PFSK-1 (cell line): ENCODE results near the gene SLC38A8.

Experiments
- POLR2AphosphoS5 ChIP-seq: IDR thresholded peaks from 2 replicates; pipeline ENCODE4 v1.6.1; 2012; ENCODE audit warnings: low read depth, mild to moderate bottlenecking, control low read depth, low read length, moderate library complexity
- SIN3A ChIP-seq: IDR thresholded peaks from 2 replicates; pipeline ENCODE4 v1.6.1; 2012; ENCODE audit warnings: mild to moderate bottlenecking, low read length, moderate library complexity, borderline replicate concordance; ENCODE audit not compliant: insufficient read depth

DNA sequence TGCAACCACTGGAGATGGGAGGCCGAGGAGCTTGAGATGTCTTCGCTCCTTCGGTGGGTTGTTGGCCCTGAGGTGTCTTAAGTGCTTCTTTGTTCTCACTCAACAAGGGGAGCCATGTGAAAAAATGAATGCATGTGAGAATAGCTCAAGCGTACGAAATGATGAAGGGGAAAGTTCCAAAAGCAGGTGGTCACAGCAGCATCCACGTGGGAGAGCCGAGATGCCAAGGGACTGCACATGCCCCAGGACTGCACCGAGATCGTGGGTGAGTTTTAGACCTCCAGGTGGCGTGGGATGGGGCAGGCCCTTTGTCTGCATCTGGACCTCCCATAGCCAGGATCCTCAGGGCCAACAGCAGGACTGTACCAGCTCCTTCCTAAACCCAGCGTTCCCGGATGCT, 8.1 kb downstream of the SLC38A8 start:
- TF ChIP-seq SIN3A (no peak), POLR2AphosphoS5 (no peak)
